Cardiac muscle cell (in vitro differentiated cells and primary cell): ENCODE measurements around the gene RASSF1. TPM values are rescaled to one million over a fixed set of nuclear protein-coding genes. Genes with fewer than 3 reads are reported as not detected.

Experiments
- DNase-seq, 2 donors: peaks; one replicate each; pipeline versions ENCODE4 v3.0.0 to v3.0.0-alpha.2; 2010 to 2017; ENCODE audit warnings: low read depth in 1 of 2, low spot score in 1 of 2
- H3K27ac ChIP-seq: fragments of 200-600 bp; sonication (generic); 2 replicates; pipeline ENCODE4 v1.5.1; 2016
- H3K27me3 ChIP-seq: fragments of 200-600 bp; sonication (generic); 2 replicates; pipeline ENCODE4 v1.6.0; 2016; ENCODE audit warnings: control low read depth
- H3K36me3 ChIP-seq: fragments of 200-600 bp; sonication (generic); 2 replicates; pipeline ENCODE4 v1.5.1; 2016; ENCODE audit warnings: control low read depth
- H3K4me1 ChIP-seq: fragments of 200-600 bp; sonication (generic); 2 replicates; pipeline ENCODE4 v1.8.1; 2017; ENCODE audit warnings: low read depth, mild to moderate bottlenecking, mixed run types
- H3K4me3 ChIP-seq: fragments of 200-600 bp; sonication (generic); 2 replicates; pipeline ENCODE4 v1.5.1; 2016; ENCODE audit warnings: mild to moderate bottlenecking
- H3K9me3 ChIP-seq: fragments of 200-600 bp; sonication (generic); 2 replicates; pipeline ENCODE4 v1.5.1; 2017; ENCODE audit warnings: low read depth, mild to moderate bottlenecking, control low read depth
- polyA plus RNA-seq: library from polyadenylated mRNA; unstranded; fragments of >200 nt; fragmentation: Nextera tagmentation; extraction: Ambion mirVana; gene quantifications from 2 replicates; pipeline ENCODE4 v1.2.1, GENCODE V29; 2016
- total RNA-seq: library from RNA; depleted of rRNA; stranded (reverse); fragments of >200 nt; gene quantifications from 2 replicates; pipeline ENCODE4 v1.2.3, GENCODE V29; 2016
- TF ChIP-seq, protein P1 (sequence below): IDR thresholded peaks from 2 replicates; pipeline ENCODE4 v1.5.1; 2012; ENCODE audit warnings: low read depth, mild to moderate bottlenecking, low read length

Gene RASSF1
- total and polyA plus RNA-seq, 2 experiments from 2014 or later: 23.1 to 23.8 TPM

DNA sequence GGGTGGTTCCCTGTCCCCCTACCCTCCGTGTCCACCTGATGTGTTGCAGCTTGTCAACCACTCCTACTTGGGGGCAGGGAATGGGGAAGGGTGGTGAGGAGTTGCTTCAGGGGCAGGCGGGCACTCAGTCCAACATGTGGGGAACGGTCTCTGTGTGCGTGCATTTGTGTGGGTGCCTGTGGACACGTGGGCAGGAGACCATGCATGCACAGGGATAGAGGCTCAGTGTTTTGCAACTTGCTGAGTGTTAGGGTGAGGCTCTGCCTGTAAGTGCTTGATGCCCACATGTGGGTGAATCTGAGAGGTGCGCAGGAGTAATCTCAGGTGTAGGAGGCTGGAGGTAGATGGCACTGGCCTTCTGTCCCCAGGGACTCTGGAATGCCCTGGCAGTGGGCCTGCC, 43.1 kb upstream of the RASSF1 start:
- Histone ChIP-seq H3K4me3 (no peak overlapping the region), H3K9me3 (no peaks in the 10 kb centered on the region), H3K36me3 (no peaks in the 10 kb centered on the region), H3K27ac (no peak overlapping the region), H3K4me1 (no peaks in the 10 kb centered on the region), H3K27me3 (no peaks in the 10 kb centered on the region)
- DNase-seq: no peak
- TF ChIP-seq, protein P1, sequence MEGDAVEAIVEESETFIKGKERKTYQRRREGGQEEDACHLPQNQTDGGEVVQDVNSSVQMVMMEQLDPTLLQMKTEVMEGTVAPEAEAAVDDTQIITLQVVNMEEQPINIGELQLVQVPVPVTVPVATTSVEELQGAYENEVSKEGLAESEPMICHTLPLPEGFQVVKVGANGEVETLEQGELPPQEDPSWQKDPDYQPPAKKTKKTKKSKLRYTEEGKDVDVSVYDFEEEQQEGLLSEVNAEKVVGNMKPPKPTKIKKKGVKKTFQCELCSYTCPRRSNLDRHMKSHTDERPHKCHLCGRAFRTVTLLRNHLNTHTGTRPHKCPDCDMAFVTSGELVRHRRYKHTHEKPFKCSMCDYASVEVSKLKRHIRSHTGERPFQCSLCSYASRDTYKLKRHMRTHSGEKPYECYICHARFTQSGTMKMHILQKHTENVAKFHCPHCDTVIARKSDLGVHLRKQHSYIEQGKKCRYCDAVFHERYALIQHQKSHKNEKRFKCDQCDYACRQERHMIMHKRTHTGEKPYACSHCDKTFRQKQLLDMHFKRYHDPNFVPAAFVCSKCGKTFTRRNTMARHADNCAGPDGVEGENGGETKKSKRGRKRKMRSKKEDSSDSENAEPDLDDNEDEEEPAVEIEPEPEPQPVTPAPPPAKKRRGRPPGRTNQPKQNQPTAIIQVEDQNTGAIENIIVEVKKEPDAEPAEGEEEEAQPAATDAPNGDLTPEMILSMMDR: no peak

- no peak for DNase-seq
- no peaks in the 10 kb centered on the region for H3K9me3 ChIP-seq
- no peaks in the 10 kb centered on the region for H3K36me3 ChIP-seq
- no peaks in the 10 kb centered on the region for H3K27me3 ChIP-seq
- no peak overlapping the region for H3K27ac ChIP-seq
- H3K4me1 ChIP-seq: no peaks in the 10 kb centered on the region
- no peak overlapping the region for H3K4me3 ChIP-seq
- TF ChIP-seq, protein P1: no peak
Measured at GRCh38 chr3:50382722-50383121, 42.1 kb upstream of the RASSF1 start.

- Histone ChIP-seq H3K27ac (no peak overlapping the region), H3K9me3 (no peaks in the 10 kb centered on the region), H3K36me3 (no peaks in the 10 kb centered on the region), H3K27me3 (no peaks in the 10 kb centered on the region), H3K4me3 (no peak overlapping the region), H3K4me1 (no peaks in the 10 kb centered on the region)
- TF ChIP-seq, protein P1: no peak
- no peak for DNase-seq
Measured at GRCh38 chr3:50381383-50381782, 40.7 kb upstream of the RASSF1 start.

GRCh38 chr3:50380405-50381085, 39.9 kb upstream of the RASSF1 start:
- Histone ChIP-seq H3K36me3 (no peaks in the 10 kb centered on the region), H3K4me3 (no peak overlapping the region), H3K9me3 (no peaks in the 10 kb centered on the region), H3K4me1 (no peaks in the 10 kb centered on the region), H3K27ac (no peak overlapping the region), H3K27me3 (no peaks in the 10 kb centered on the region)
- no peak for DNase-seq
- TF ChIP-seq, protein P1: no peak

DNA sequence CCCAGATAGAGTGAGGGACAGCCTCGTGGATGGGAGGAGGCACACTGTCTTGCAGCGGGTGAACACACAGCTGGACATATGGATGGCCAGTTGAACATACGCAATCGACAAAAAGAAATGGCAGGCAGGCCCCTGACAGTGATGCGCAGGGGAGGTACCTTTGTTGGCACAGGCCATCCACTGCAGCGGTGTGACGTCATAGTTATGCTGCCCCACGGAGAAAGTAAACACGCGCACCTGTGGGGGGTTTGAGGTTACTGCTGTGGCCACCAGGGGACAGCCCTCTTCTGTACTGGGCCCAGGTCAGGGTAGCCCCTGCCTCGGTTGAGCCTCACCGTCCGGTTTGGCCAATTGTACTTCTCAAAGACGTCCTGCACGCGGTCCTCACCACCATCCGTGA, 38.1 kb upstream of the RASSF1 start:
- Histone ChIP-seq H3K4me3 (no peak overlapping the region), H3K9me3 (no peaks in the 10 kb centered on the region), H3K36me3 (no peaks in the 10 kb centered on the region), H3K4me1 (no peaks in the 10 kb centered on the region), H3K27ac (no peak overlapping the region), H3K27me3 (no peaks in the 10 kb centered on the region)
- no peak for DNase-seq
- TF ChIP-seq, protein P1: no peak
